H1 (cell line): ENCODE measurements around the gene DMXL2.

Experiments used
- CEBPB ChIP-seq: IDR thresholded peaks from 2 replicates; pipeline ENCODE4 v1.6.1; 2012; ENCODE audit warnings: low read depth, low read length
- EGR1 ChIP-seq: IDR thresholded peaks from 2 replicates; pipeline ENCODE4 v1.6.1; 2011; ENCODE audit warnings: low read depth, low read length, borderline replicate concordance
- EZH2 ChIP-seq: fragments of 200-600 bp; sonication (generic); IDR thresholded peaks from 2 replicates; pipeline ENCODE4 v1.7.1; 2012; ENCODE audit warnings: low read depth, mild to moderate bottlenecking, moderate library complexity, low read length, inconsistent platforms; ENCODE audit not compliant: severe bottlenecking
- POLR2A ChIP-seq, 2 experiments: IDR thresholded peaks; 1 replicate in 1 of 2; 2 replicates in 1 of 2; pipeline ENCODE4 v1.6.1; 2011; ENCODE audit warnings: low read depth in 2 of 2, low read length in 2 of 2, mild to moderate bottlenecking in 2 of 2; ENCODE audit errors: control extremely low read depth in 1 of 2
- TF ChIP-seq, protein P1 (sequence below), 3 experiments: IDR thresholded peaks; 1 replicate in 2 of 3; 2 replicates in 1 of 3; pipeline versions ENCODE4 v1.5.1 to v1.6.1; 2011; ENCODE audit warnings: low read length in 3 of 3, mild to moderate bottlenecking in 3 of 3, inconsistent platforms in 2 of 3, low read depth in 1 of 3, moderate library complexity in 1 of 3; ENCODE audit not compliant: insufficient read depth in 1 of 3; ENCODE audit errors: control extremely low read depth in 1 of 3

DNA sequence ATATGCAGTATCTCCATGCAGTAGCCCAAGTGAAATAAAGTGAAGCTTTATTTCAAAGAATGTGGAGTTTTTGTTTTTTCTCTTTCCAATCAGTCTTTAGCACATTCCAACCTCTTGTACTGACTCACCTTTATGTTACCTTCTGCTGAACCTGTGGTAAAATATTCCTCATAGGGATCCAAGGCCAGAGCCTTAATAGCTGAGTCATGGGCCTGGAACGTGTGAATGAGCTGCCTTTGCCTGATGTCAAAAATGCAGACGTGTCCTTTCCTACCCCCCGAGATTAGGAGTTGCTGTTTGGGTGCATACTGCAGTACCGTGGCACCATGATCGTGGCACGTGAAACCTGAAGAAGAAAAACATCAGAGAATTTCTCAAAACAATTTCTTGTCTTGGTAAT lies 172.6 kb downstream of the DMXL2 start:
- TF ChIP-seq, protein P1, sequence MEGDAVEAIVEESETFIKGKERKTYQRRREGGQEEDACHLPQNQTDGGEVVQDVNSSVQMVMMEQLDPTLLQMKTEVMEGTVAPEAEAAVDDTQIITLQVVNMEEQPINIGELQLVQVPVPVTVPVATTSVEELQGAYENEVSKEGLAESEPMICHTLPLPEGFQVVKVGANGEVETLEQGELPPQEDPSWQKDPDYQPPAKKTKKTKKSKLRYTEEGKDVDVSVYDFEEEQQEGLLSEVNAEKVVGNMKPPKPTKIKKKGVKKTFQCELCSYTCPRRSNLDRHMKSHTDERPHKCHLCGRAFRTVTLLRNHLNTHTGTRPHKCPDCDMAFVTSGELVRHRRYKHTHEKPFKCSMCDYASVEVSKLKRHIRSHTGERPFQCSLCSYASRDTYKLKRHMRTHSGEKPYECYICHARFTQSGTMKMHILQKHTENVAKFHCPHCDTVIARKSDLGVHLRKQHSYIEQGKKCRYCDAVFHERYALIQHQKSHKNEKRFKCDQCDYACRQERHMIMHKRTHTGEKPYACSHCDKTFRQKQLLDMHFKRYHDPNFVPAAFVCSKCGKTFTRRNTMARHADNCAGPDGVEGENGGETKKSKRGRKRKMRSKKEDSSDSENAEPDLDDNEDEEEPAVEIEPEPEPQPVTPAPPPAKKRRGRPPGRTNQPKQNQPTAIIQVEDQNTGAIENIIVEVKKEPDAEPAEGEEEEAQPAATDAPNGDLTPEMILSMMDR (IDR thresholded peaks at IDR 0.05; ENCODE audit: control extremely low read depth in 1 of 3, insufficient read depth in 1 of 3, low read depth in 1 of 3, low read length in 3 of 3), result no peak
- TF ChIP-seq CEBPB (no peak), EZH2 (no peak), POLR2A (IDR thresholded peaks at IDR 0.05; ENCODE audit: control extremely low read depth in 1 of 2, low read depth in 2 of 2, low read length in 2 of 2) (no peak), EGR1 (no peak)
